ENCODE measurements around the gene INPP5A. TPM values are rescaled to one million over a fixed set of nuclear protein-coding genes. Genes with fewer than 3 reads are reported as not detected.

INPP5A gene
- total and polyA plus RNA-seq, 9 of the 15 experiments (the other 6 are each of a cell fraction or from before 2014, with no cell fraction given): 0.66 to 11.6 (median 7.7) TPM

DNA sequence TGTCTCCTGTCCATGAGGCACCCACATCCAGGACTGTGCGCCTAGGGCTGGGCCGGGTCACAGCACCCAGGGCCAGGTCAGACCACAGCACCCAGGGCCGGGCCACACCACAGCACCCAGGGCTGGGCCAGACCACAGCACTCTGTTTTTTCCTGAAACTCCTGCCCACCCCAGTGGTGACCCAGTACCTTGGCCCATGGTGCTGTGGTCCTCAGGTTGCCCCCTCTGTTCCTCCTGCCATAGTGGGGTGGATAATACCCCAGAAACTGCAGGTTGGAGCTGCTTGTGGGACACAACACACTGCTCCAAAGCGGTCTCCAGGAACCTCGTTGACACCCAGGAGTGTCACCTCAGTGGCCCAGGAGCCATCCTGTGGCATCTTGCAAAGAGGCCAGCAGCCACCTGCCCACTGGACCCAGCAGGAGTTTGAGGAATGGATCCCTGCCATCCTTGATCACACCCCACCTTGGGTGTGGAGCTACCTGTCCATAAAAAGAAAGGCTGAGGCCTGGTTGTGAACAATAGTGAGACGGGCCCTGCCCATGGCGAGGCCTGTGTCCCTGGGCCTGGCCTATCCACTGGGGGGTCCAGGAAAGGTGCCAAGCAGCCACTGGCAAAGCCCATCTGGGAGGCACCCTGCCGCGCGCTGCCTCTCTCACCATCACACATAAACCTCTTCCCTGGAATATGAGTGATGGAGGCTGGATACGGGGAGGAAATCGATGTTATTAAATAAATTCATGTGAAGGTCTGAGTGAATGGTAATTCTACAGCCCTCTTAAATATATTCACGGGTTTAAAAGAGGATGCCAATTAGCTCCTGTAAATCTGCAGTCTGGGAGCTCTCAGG, 159.4 kb downstream of the INPP5A start:
- no peak for ATAC-seq
- Histone ChIP-seq H4K20me1 (replicated peaks; ENCODE audit: control insufficient read depth, insufficient read depth, low read length) (no peaks in the 10 kb centered on the region), H3K4me3 (no peak overlapping the region), H3K79me2 (ENCODE audit: control insufficient read depth, insufficient read depth, low read length) (no peaks in the 10 kb centered on the region), H2AFZ (ENCODE audit: low read depth, low read length) (no peak overlapping the region), H3K27me3 (ENCODE audit: control insufficient read depth in 2 of 2, insufficient read depth in 2 of 2, low read length in 2 of 2) (no peaks in the 10 kb centered on the region), H3K9ac (ENCODE audit: insufficient read depth in 1 of 2, low read depth in 2 of 2, low read length in 2 of 2) (no peak overlapping the region), H3K27ac (ENCODE audit: extremely low read depth, low read depth, low read length) (no peak overlapping the region), H3K4me1 (replicated peaks in 1 of 2; ENCODE audit: control insufficient read depth in 2 of 2, insufficient read depth in 2 of 2, low read length in 2 of 2) (no peaks in the 10 kb centered on the region), H3K9me1 (ENCODE audit: control insufficient read depth, insufficient read depth, low read length) (no peaks in the 10 kb centered on the region), H3K9me3 (replicated peaks; ENCODE audit: control insufficient read depth, insufficient read depth, low read depth, low read length) (no peaks in the 10 kb centered on the region), H3K36me3 (ENCODE audit: control insufficient read depth, insufficient read depth, low read length) (no peaks in the 10 kb centered on the region), H3K4me2 (ENCODE audit: insufficient read depth, low read length) (no peak overlapping the region)
- CTCF ChIA-PET (ENCODE audit: low intra/inter-chr PET ratio): no interaction called here
- 78% methylated on average over 8 of the region's 13 CpGs for WGBS (ENCODE audit: insufficient coverage, low coverage, missing lambda C conversion rate)
- DNase-seq (ENCODE audit: extremely low read depth in 1 of 4, low spot score in 3 of 4): no peak
- in situ Hi-C loops (cut with MboI) (no loop called here), intact Hi-C loops (cut with micrococcal nuclease) (no loop called here)
- TF ChIP-seq ZNF77 (CRISPR knock-in tag; IDR thresholded peaks at IDR 0.05) (no peak), MCM5 (IDR thresholded peaks at IDR 0.05; ENCODE audit: low read depth) (no peak), MEIS2 (IDR thresholded peaks at IDR 0.05; ENCODE audit: partially characterized antibody) (no peak), FOS (IDR thresholded peaks at IDR 0.05; ENCODE audit: extremely low read depth, insufficient read length) (no peak), ZBTB1 (CRISPR knock-in tag; IDR thresholded peaks at IDR 0.05; ENCODE audit: borderline replicate concordance, low read depth) (no peak), ZNF212 (CRISPR knock-in tag; IDR thresholded peaks at IDR 0.05) (no peak), ZNF143 (CRISPR knock-in tag; IDR thresholded peaks at IDR 0.05) (no peak), CEBPG (CRISPR knock-in tag; IDR thresholded peaks at IDR 0.05) (no peak), CEBPG (tag; conservative IDR thresholded peaks at IDR 0.05 in 1 of 2, IDR thresholded peaks at IDR 0.05 in 1 of 2) (no peak), TCF7 (IDR thresholded peaks at IDR 0.05; ENCODE audit: borderline replicate concordance) (no peak), EP300 (IDR thresholded peaks at IDR 0.05; ENCODE audit: low read length) (no peak), NONO (IDR thresholded peaks at IDR 0.05; ENCODE audit: low read depth in 2 of 2, low read length in 1 of 2) (no peak), SLC30A9 (CRISPR knock-in tag; IDR thresholded peaks at IDR 0.05) (no peak), PRMT5 (CRISPR knock-in tag; IDR thresholded peaks at IDR 0.05) (no peak), BRD9 (IDR thresholded peaks at IDR 0.05; ENCODE audit: low read depth, partially characterized antibody) (no peak), WHSC1 (IDR thresholded peaks at IDR 0.05; ENCODE audit: low read length) (no peak), DNMT1 (IDR thresholded peaks at IDR 0.05) (no peak), TRIM28 (IDR thresholded peaks at IDR 0.05) (no peak), CCAR2 (IDR thresholded peaks at IDR 0.05; ENCODE audit: low read depth, low read length) (no peak)
- TF ChIP-seq, protein P1, sequence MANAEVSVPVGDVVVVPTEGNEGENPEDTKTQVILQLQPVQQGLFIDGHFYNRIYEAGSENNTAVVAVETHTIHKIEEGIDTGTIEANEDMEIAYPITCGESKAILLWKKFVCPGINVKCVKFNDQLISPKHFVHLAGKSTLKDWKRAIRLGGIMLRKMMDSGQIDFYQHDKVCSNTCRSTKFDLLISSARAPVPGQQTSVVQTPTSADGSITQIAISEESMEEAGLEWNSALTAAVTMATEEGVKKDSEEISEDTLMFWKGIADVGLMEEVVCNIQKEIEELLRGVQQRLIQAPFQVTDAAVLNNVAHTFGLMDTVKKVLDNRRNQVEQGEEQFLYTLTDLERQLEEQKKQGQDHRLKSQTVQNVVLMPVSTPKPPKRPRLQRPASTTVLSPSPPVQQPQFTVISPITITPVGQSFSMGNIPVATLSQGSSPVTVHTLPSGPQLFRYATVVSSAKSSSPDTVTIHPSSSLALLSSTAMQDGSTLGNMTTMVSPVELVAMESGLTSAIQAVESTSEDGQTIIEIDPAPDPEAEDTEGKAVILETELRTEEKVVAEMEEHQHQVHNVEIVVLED (CRISPR knock-in tag; IDR thresholded peaks at IDR 0.05): no peak
- TF ChIP-seq, protein P2, sequence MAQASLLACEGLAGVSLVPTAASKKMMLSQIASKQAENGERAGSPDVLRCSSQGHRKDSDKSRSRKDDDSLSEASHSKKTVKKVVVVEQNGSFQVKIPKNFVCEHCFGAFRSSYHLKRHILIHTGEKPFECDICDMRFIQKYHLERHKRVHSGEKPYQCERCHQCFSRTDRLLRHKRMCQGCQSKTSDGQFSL (CRISPR knock-in tag; IDR thresholded peaks at IDR 0.05): no peak
- TF ChIP-seq, protein P2 (tag; IDR thresholded peaks at IDR 0.05): no peak
- POLR2A ChIA-PET: interaction anchor here (1.9 kb wide), 1 partner anchor 12 kb away, joined by 4 read pairs; no protein-coding TSS in a partner anchor
- BruUV-seq (replicated peaks): no TSS peak
- FAIRE-seq: no peak

Measured in K562 (cell line).